Tibial nerve (tissue), 4 donors: ENCODE measurements around the gene MLXIPL. TPM values are rescaled to one million over a fixed set of nuclear protein-coding genes. Genes with fewer than 3 reads are reported as not detected.
"Not testable (repeated sequence)": the region's sequence is repeated elsewhere in the genome, so short reads cannot be mapped to it uniquely, and the experiment has no call there.

Experiments
- DNase-seq, 2 donors: peaks; one replicate each; pipeline ENCODE4 v3.0.0-alpha.2; 2019; ENCODE audit warnings: low spot score in 2 of 2
- H3K27ac ChIP-seq, 4 donors: fragments of 200-600 bp; sonication (generic) in 3 of 4; one replicate each; pipeline ENCODE4 v1.5.1; 2017 to 2019; ENCODE audit warnings: mild to moderate bottlenecking in 1 of 4
- H3K27me3 ChIP-seq, 2 donors: fragments of 200-600 bp; sonication (generic) in 1 of 2; one replicate each; pipeline versions ENCODE4 v1.5.1 to v1.6.0; 2017 to 2019
- H3K36me3 ChIP-seq, 3 donors: fragments of 200-600 bp; sonication (generic); one replicate each; pipeline ENCODE4 v1.5.1; 2018 to 2019
- H3K4me1 ChIP-seq, 4 donors: fragments of 200-600 bp; sonication (generic) in 3 of 4; one replicate each; pipeline ENCODE4 v1.5.1; 2017 to 2019
- H3K4me3 ChIP-seq, 4 donors: fragments of 200-600 bp; sonication (generic) in 3 of 4; one replicate each; pipeline ENCODE4 v1.5.1; 2017 to 2019; ENCODE audit warnings: mild to moderate bottlenecking in 1 of 4, moderate library complexity in 1 of 4
- H3K9me3 ChIP-seq, 4 donors: fragments of 200-600 bp; sonication (generic) in 3 of 4; one replicate each; pipeline ENCODE4 v1.5.1; 2017 to 2019
- EP300 ChIP-seq, 2 donors: sonication (generic); formaldehyde crosslinking; IDR thresholded peaks; one replicate each; pipeline ENCODE4 v1.6.1; 2017; ENCODE audit warnings: antibody characterized with exemption in 2 of 2, mild to moderate bottlenecking in 1 of 2
- POLR2A ChIP-seq, 2 donors: fragments of 450-650 bp; IDR thresholded peaks; one replicate each; pipeline ENCODE4 v1.6.1; 2017; ENCODE audit warnings: antibody characterized with exemption in 2 of 2, mild to moderate bottlenecking in 2 of 2, moderate library complexity in 2 of 2
- WGBS, 2 donors: methylation state at CpG; one replicate each; pipeline ENCODE4 v1.1.5; 2018; 5-methylcytosine and 5-hydroxymethylcytosine counted together
- total RNA-seq, 4 donors: library from RNA; depleted of rRNA; stranded (reverse); fragments of >200 nt; gene quantifications; one replicate each; pipeline ENCODE4 v1.1.0, GENCODE V29; 2016
- TF ChIP-seq, protein P1 (sequence below), 5 experiments: fragments of 200-600 bp in 3 of 5; fragments of 450-650 bp in 2 of 5; sonication (generic) in 3 of 5; IDR thresholded peaks; one replicate each; pipeline ENCODE4 v1.5.1; 2016 to 2019; ENCODE audit warnings: antibody characterized with exemption in 5 of 5, mild to moderate bottlenecking in 3 of 5, moderate library complexity in 2 of 5

Gene MLXIPL
- total RNA-seq, 4 donors from 2014 or later, result 16.2 to 83.5 (median 59.6) TPM

DNA sequence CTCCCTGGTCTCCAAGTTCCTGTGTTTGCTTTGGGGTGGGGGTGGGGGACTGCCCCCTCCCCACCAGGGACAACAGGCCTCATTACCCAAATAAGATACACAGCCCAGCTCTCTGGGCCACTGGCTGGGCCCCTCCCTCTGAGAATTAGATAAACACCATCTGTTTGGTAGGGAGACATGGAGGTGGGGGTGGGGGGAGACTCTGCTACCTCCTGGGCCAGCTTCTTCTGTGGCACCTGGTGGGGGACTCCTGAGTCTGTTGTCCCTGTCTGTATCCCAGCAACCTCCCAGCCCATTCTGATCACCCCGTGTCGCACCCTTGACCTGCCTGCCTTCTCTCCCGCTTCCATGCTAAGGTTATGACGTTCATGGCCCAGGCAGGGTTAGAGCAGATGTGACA lies 5.8 kb downstream of the MLXIPL start:
- TF ChIP-seq POLR2A (IDR thresholded peaks at IDR 0.05) (no peak), EP300 (IDR thresholded peaks at IDR 0.05) (no peak)
- TF ChIP-seq, protein P1, sequence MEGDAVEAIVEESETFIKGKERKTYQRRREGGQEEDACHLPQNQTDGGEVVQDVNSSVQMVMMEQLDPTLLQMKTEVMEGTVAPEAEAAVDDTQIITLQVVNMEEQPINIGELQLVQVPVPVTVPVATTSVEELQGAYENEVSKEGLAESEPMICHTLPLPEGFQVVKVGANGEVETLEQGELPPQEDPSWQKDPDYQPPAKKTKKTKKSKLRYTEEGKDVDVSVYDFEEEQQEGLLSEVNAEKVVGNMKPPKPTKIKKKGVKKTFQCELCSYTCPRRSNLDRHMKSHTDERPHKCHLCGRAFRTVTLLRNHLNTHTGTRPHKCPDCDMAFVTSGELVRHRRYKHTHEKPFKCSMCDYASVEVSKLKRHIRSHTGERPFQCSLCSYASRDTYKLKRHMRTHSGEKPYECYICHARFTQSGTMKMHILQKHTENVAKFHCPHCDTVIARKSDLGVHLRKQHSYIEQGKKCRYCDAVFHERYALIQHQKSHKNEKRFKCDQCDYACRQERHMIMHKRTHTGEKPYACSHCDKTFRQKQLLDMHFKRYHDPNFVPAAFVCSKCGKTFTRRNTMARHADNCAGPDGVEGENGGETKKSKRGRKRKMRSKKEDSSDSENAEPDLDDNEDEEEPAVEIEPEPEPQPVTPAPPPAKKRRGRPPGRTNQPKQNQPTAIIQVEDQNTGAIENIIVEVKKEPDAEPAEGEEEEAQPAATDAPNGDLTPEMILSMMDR (IDR thresholded peaks at IDR 0.05), result no peak

DNA sequence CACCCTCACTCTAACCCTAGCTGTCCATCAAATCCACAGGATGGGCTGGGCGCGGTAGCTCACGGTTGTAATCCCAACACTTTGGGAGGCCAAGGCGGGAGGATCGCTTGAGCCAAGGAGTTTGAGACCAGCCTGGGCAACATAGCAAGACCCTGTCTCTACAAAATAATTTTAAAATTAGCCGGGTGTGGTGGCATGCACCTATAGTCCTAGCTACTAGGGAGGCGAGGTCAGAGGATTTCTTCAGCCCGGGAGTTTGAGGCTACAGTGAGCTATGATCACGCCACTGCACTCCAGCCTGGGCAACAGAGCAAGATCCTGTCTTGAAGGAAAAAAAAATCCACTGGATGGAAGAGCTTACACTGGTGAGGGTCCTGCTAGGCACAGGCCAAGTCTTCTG lies 6.8 kb downstream of the MLXIPL start:
- H3K9me3 ChIP-seq, H3K4me1 ChIP-seq, H3K27ac ChIP-seq, DNase-seq, H3K36me3 ChIP-seq, H3K4me3 ChIP-seq: not testable (repeated sequence)
- peaks cover 0 to 56% of the 10 kb centered on the region in 2 donors for H3K27me3 ChIP-seq
- WGBS, 2 donors, result 95 to 99% methylated on average over 9 of the region's 9 CpGs

More for the DNA sequence above, 5.8 kb downstream of the MLXIPL start:
- DNase-seq, result no peak
- WGBS, 2 donors, result 59 to 76% methylated on average over 4 of the region's 4 CpGs
- peaks cover 0 to 56% of the 10 kb centered on the region in 2 donors for H3K27me3 ChIP-seq
- no peak overlapping the region for H3K4me3 ChIP-seq
- H3K27ac ChIP-seq, result no peak overlapping the region
- peaks cover 0 to 13% (median 8%) of the 10 kb centered on the region in 4 donors for H3K4me1 ChIP-seq
- no peaks in the 10 kb centered on the region for H3K9me3 ChIP-seq
- no peaks in the 10 kb centered on the region for H3K36me3 ChIP-seq

DNA sequence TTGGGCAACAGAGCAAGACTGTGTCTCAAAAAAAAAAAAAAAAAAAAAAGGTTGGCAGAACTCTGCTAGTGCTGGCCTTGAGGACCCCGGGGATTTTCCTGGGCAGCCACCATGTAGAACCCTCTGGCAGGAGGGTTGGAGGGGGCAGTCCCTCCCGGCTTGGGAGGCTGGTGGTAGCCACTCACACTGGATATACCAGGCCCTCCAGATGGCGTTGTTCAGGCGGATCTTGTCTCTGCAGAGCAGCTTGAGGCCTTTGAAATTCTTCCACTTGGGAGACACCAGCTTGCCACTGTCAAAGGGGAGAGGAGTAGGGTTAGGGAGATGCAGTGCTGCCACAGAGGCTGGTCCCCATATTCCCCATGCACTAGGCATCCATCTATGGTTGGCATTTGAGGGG lies 8.4 kb downstream of the MLXIPL start:
- 54 to 70% methylated on average over 4 of the region's 4 CpGs for WGBS, 2 donors
- Histone ChIP-seq H3K27ac (no peak overlapping the region), H3K36me3 (no peaks in the 10 kb centered on the region), H3K4me3 (no peak overlapping the region), H3K9me3 (no peaks in the 10 kb centered on the region), H3K27me3 (peaks cover 0 to 54% of the 10 kb centered on the region in 2 donors), H3K4me1 (no peaks in the 10 kb centered on the region)
- no peak for DNase-seq
- TF ChIP-seq, protein P1 (IDR thresholded peaks at IDR 0.05), result no peak
- no peak for TF ChIP-seq POLR2A (IDR thresholded peaks at IDR 0.05)

DNA sequence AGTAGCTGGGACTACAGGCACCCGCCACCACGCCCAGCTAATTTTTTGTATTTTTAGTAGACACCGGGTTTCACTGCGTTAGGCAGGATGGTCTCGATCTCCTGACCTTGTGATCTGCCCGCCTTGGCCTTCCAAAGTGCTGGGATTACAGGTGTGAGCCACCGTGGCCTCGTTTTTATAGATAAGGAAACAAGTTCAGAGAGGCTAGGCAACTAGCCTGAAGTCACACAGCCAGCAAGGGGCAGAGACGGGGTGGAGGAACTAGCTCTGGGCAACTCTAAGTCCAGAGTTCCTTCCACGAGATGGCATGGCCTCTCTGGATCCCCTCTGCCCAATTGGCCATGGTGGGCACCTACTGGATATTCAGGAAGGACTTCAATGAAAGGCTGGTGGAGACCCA lies 9.4 kb downstream of the MLXIPL start:
- not testable (repeated sequence) for DNase-seq, H3K9me3 ChIP-seq, H3K4me1 ChIP-seq, H3K27ac ChIP-seq, H3K4me3 ChIP-seq, H3K36me3 ChIP-seq
- WGBS, 2 donors, result 81 to 88% methylated on average over 10 of the region's 10 CpGs
- H3K27me3 ChIP-seq, result peaks cover 0 to 50% of the 10 kb centered on the region in 2 donors

DNA sequence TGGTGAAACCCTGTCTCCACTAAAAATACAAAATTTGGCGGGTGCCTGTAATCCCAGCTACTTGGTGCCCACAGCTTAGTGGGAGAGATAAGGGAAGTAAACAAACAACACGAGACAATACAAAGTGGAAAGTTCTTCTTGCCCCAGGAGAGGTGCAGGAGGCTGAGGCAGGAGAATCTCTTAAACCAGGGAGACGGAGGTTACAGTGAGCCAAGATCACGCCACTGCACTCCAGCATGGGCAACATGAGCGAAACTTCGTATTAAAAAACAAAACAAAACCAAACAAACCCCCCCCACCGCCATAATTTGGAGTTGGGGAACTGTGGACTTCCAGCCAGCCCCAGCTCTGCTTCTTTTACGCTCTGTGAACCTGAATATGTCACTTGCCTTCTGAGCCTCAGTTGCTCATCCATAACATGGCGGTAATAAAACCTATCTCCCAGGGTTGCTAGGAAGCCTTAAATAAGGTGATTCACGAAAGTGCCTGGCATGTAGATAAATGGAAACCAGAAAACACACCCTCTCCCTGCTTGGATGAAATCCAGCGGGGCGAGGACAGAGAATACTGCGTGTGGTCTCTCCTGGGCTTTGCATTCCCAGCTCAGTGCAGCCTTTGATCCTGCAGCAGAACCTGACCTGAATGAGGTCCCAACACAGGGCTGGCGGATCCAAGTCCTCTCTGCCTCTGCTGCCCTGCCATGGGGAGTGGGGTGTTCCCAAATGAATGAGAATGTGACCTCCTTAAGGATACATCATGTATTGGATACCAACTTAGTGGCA lies 10.2 kb downstream of the MLXIPL start:
- no peak overlapping the region for H3K4me3 ChIP-seq
- no peaks in the 10 kb centered on the region for H3K4me1 ChIP-seq
- TF ChIP-seq, protein P1 (IDR thresholded peaks at IDR 0.05), result no peak
- TF ChIP-seq POLR2A (IDR thresholded peaks at IDR 0.05) (no peak), EP300 (IDR thresholded peaks at IDR 0.05) (no peak)
- WGBS, 2 donors, result 55 to 59% methylated on average over 14 of the region's 14 CpGs
- H3K36me3 ChIP-seq, result no peaks in the 10 kb centered on the region
- no peak overlapping the region for H3K27ac ChIP-seq
- DNase-seq, result no peak
- peaks cover 0 to 46% of the 10 kb centered on the region in 2 donors for H3K27me3 ChIP-seq
- H3K9me3 ChIP-seq, result no peaks in the 10 kb centered on the region

DNA sequence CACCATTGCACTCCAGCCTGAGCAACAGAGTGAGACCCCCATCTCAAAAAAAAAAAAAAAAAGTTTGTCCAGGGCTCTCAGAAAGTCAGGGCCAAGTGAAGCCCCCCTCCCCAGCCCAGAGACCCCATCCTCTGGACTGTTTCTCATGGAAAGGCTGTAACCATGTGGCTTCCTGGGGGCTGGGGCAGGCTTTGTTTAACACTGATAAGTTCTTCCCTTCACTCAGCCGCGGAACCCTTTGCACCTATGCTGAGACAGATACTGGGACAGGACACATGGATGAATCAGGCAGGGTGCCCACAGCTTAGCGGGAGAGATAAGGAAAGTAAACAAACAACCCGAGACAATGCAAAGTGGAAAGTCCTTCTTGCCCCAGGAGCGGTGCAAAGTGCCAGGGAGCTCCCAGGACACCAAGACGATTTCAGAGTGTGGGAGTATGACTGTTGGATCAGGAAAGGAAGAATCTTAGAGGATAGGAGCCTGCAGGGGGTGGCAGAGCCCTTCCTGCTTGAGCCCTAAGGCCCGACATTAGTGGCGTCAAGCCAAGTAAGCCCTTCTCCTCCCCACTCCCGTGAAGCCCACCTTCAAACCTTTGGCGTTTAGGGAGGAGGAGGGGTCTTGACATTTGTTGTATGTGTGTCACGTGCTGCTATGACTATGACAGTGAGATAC lies 11.6 kb downstream of the MLXIPL start:
- H3K36me3 ChIP-seq, result no peaks in the 10 kb centered on the region
- no peak overlapping the region for H3K4me3 ChIP-seq
- whole genome bisulfite sequencing, 2 donors, result 20% methylated on average over 11 of the region's 11 CpGs
- TF ChIP-seq POLR2A (IDR thresholded peaks at IDR 0.05), result no peak
- TF ChIP-seq EP300 (IDR thresholded peaks at IDR 0.05), result no peak
- TF ChIP-seq, protein P1 (IDR thresholded peaks at IDR 0.05), result no peak
- H3K4me1 ChIP-seq, result no peaks in the 10 kb centered on the region
- no peak for DNase-seq
- H3K27me3 ChIP-seq, result peaks cover 0 to 47% of the 10 kb centered on the region in 2 donors
- no peaks in the 10 kb centered on the region for H3K9me3 ChIP-seq
- no peak overlapping the region for H3K27ac ChIP-seq
